GM12873 (cell line): ENCODE measurements around the gene SRMS.

Source experiments
- TF ChIP-seq, protein P1 (sequence below): IDR thresholded peaks from 2 replicates; pipeline ENCODE4 v1.5.1; 2012; ENCODE audit warnings: low read depth, mild to moderate bottlenecking, moderate library complexity, low read length, control low read depth; ENCODE audit not compliant: insufficient read depth; ENCODE audit errors: missing control alignments

SRMS gene

DNA sequence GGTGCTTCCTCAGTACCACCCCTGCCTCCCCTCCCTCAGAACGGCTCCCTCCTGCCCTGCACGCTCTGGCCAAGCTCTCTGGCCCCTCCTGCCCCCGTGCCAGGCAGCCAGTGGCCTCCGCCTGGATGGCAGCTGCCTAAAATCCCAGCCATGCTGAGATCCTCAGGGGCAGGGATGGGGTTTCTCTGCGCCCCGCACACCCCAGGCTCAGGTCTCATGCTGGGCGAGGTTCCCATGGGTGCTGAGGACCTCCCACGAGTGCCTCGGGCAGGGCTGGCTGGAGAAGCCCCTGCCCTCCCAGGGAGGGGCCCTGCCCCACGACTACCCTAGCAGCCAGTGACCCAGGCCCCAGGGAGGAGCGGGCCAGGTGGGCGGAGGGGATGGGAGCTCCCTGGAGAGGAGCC, 13.1 kb downstream of the SRMS start:
- TF ChIP-seq, protein P1, sequence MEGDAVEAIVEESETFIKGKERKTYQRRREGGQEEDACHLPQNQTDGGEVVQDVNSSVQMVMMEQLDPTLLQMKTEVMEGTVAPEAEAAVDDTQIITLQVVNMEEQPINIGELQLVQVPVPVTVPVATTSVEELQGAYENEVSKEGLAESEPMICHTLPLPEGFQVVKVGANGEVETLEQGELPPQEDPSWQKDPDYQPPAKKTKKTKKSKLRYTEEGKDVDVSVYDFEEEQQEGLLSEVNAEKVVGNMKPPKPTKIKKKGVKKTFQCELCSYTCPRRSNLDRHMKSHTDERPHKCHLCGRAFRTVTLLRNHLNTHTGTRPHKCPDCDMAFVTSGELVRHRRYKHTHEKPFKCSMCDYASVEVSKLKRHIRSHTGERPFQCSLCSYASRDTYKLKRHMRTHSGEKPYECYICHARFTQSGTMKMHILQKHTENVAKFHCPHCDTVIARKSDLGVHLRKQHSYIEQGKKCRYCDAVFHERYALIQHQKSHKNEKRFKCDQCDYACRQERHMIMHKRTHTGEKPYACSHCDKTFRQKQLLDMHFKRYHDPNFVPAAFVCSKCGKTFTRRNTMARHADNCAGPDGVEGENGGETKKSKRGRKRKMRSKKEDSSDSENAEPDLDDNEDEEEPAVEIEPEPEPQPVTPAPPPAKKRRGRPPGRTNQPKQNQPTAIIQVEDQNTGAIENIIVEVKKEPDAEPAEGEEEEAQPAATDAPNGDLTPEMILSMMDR: no peak

DNA sequence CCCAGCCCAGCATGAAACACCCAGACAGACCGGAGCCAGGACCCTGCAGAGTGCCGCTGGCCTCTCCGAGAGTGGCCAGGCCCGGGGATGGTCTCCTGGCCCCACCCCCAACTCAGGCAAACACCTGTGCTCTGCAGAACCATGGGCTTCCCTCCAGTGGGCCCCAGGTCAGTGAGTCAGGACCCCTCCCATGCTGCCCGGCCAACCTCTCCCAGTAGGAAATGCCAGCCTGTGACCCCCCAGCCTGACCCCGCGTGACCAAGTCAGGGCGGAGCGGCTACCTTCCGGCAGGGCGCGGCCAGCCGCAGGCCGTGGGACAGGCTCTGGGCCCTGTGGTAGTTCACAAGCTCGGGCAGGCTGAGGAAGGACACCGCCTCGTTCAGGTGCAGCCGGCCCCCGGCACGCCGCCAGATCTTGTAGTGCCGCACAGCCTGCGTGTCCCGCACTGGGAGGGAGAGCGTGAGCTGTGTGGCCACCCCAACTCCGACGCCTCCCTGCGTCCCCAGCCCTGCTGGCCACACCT, 13.6 kb downstream of the SRMS start:
- TF ChIP-seq, protein P1: no peak

DNA sequence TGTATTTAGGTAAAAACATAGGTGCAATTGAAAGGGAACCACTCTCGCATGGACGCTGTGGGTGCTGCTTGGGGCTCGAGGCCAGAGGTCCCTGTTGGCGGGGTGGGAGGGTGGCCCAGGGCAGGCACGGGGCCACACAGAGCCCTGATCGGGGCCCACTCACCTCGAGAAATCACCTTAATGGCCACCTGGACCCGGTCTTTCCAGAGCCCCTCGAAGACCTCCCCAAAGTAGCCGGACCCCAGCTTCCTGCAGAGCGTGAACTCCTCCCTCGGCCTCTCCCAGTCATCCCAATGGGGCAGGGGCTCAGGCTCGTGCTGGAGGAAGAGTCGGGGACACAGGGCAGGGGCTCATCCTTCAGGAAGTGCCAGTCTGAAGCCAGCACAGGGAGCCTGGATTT, 14.2 kb downstream of the SRMS start:
- TF ChIP-seq, protein P1: no peak

DNA sequence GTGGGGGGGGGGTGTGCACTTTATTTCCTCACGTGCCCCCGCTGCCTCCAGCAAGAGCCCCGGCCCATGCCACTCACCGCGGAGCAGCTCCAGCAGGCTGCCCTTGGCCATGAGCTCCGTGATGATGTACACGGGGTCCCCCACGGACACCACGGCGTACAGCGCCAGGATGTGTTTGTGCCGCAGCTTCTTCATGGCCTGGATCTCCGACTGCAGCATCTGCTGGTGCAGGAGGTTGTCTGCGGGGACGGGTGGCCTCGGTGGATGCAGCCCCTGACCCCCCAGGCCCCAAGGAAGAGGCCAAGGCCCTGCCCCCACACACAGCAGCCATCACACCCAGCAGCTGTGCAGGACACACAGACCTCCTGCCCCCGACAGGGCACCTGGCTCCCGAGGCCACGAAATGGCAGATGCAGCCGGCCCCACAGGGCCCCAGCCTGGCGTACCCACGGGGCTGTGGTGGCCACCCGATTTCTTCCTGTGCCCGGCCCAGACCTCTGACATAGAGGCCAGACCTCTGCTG, 15.0 kb downstream of the SRMS start:
- TF ChIP-seq, protein P1: no peak

DNA sequence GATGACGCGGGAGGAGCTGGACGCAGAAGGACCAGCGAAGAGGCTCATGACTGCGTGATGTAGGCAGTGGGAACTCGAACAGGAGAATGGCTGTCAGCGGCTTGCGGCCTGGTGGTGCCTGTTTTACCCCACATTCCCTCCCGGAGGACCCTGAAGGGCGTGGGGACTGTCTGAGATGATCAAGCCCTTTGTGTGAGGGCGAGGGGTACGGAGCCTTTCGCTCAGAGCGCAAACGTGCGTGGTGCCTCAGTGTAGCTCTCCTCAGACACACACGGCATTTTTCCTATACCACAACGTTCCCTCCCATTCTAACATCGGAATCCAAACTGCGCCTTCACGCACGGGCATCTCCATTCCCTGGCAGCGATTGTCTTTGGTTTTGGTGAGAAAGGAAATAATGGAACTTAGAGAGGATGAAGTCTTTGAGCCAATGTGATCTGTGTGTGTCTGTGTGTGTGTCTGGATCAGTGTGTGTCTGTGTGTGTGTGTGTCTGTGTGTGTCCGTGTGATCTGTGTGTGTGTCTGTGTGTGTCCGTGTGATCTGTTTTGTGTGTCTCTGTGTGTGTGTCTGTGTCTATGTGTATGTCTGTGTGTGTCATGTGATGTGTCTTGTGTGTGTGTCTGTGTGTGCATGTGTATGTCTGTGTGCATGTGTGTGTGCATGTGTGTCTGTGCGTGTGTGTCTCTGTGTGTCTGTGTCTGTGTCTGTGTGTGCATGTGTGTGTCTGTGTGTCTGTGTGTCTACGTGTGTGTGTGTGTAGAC, 15.7 kb downstream of the SRMS start:
- TF ChIP-seq, protein P1: no peak

DNA sequence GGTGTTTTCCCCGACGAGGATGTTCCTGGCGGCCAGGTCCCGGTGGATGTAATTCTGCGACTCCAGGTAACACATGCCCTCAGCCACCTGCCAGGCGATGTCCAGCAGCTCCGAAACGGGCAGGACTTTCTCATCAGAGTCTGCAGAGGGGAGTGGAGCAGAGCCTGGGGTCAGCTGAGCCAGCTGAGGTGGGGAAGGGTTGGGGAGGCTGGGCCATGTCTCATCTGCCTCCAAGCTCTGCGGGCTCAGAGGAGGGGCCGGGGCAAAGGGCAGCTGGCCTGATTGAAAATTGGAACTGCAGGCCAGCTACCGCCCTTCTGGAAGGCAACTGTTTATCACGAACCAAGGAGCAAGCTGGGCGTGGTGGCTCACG, 16.8 kb downstream of the SRMS start:
- TF ChIP-seq, protein P1: no peak

DNA sequence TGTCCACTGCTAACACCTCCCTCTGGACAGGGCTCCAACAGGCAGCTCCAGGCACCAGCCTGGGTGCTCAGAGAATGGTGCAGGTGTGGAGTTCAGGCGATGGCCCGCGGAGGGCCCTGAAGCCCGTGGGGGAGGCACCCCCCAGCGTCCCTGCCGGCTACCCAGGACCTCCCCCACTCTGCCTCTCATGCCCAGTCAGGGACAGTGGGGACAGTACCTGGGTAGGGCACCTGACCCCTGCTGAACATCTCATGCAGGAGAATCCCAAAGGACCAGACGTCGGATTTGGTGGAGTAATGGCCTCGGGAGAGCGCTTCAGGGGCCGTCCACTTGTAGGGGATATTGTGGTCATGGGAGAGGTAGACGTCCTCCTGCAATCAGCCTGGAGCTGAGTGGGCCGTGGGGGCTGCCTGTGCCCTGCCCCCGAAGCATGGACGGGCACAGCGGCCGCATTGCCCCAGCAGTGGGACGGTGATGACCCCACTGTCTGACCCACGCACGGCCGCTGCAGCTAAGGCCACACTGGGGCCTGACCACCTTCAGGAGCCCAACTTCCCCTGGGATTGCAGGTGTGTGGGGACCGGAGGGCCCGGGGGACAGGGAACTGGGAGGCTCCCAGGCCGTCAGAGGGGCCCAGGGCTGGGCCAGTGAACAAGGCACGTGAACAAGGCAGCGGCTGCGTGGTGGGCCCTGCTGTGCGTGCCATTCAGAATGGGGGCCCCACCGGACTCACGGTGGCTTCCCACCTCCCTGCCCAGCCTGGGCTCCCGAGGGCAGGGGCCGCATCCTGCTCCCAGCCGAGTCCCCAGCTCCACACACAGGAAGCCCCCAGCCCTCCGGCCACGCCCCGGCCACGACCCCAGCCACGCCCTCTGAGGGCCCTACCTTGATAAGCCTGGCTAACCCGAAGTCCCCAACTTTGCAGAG, 17.4 kb downstream of the SRMS start:
- TF ChIP-seq, protein P1: no peak
